Fibroblast of pulmonary artery (primary cell): ENCODE data around the gene SHTN1.

ENCODE experiments used
- DNase-seq: peaks from one replicate; pipeline ENCODE4 v3.0.0-alpha.2; 2010; ENCODE audit warnings: low read depth
- H3K4me3 ChIP-seq: replicated peaks from 2 replicates; pipeline ENCODE4 v1.5.1; 2011; ENCODE audit warnings: low read depth, mild to moderate bottlenecking, control low read depth, low read length, moderate library complexity
- CTCF ChIP-seq: IDR thresholded peaks from 2 replicates; pipeline ENCODE4 v1.5.1; 2011; ENCODE audit warnings: mild to moderate bottlenecking, control low read depth, low read length, inconsistent platforms; ENCODE audit errors: missing control alignments

SHTN1 gene

GRCh38 chr10:116848032-116848943 is 156.7 kb downstream of the SHTN1 start:
- no peak for TF ChIP-seq CTCF
- H3K4me3 ChIP-seq: peak overlapping the region; percentile 68
- DNase-seq: no peak

GRCh38 chr10:116845823-116846222 is 159.2 kb downstream of the SHTN1 start:
- no peak for TF ChIP-seq CTCF

GRCh38 chr10:116840389-116841075 is 164.5 kb downstream of the SHTN1 start:
- H3K4me3 ChIP-seq: no peak overlapping the region
- DNase-seq: no peak
- no peak for TF ChIP-seq CTCF

More at GRCh38 chr10:116845823-116846222, 159.2 kb downstream of the SHTN1 start:
- DNase-seq: no peak
- no peak overlapping the region for H3K4me3 ChIP-seq

- no peak for DNase-seq
- H3K4me3 ChIP-seq: no peak overlapping the region
Measured at GRCh38 chr10:116838143-116838725, 166.8 kb downstream of the SHTN1 start.

GRCh38 chr10:116836902-116837523 is 168.0 kb downstream of the SHTN1 start:
- no peak overlapping the region for H3K4me3 ChIP-seq
- TF ChIP-seq CTCF: peak; percentile 61
- DNase-seq: peak; percentile 59

More at GRCh38 chr10:116838143-116838725, 166.8 kb downstream of the SHTN1 start:
- TF ChIP-seq CTCF: no peak

- DNase-seq: no peak
- no peak overlapping the region for H3K4me3 ChIP-seq
- no peak for TF ChIP-seq CTCF
Measured at GRCh38 chr10:116836083-116836482, 168.9 kb downstream of the SHTN1 start.
